ENCODE measurements around the gene MACROD2.

- TF ChIP-seq ZFP30 (CRISPR knock-in tag; IDR thresholded peaks at IDR 0.05) (no peak; the same call in 1 of the 2 replicates), RARB (CRISPR knock-in tag; IDR thresholded peaks at IDR 0.05) (no peak)
- TF ChIP-seq, protein P1, sequence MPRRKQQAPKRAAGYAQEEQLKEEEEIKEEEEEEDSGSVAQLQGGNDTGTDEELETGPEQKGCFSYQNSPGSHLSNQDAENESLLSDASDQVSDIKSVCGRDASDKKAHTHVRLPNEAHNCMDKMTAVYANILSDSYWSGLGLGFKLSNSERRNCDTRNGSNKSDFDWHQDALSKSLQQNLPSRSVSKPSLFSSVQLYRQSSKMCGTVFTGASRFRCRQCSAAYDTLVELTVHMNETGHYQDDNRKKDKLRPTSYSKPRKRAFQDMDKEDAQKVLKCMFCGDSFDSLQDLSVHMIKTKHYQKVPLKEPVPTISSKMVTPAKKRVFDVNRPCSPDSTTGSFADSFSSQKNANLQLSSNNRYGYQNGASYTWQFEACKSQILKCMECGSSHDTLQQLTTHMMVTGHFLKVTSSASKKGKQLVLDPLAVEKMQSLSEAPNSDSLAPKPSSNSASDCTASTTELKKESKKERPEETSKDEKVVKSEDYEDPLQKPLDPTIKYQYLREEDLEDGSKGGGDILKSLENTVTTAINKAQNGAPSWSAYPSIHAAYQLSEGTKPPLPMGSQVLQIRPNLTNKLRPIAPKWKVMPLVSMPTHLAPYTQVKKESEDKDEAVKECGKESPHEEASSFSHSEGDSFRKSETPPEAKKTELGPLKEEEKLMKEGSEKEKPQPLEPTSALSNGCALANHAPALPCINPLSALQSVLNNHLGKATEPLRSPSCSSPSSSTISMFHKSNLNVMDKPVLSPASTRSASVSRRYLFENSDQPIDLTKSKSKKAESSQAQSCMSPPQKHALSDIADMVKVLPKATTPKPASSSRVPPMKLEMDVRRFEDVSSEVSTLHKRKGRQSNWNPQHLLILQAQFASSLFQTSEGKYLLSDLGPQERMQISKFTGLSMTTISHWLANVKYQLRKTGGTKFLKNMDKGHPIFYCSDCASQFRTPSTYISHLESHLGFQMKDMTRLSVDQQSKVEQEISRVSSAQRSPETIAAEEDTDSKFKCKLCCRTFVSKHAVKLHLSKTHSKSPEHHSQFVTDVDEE (CRISPR knock-in tag; IDR thresholded peaks at IDR 0.05), result no peak
Measured at GRCh38 chr20:15528391-15529111, 1533.2 kb downstream of the MACROD2 start.
